SHP77 (cell line): ENCODE results near the gene IMMP2L.

ENCODE experiments used
- DNase-seq, 2 experiments: peaks; one replicate each; lab custom pipeline; 2025; lab: John Stamatoyannopoulos, UW

Gene IMMP2L

GRCh38 chr7:111098926-111099250 lies 463.4 kb downstream of the IMMP2L start:
- DNase-seq = no peak

- peak in 1 of 2 experiments; percentile 10 for DNase-seq
Observed at GRCh38 chr7:111098011-111098925, 464.0 kb downstream of the IMMP2L start.

GRCh38 chr7:111096997-111097396 lies 465.3 kb downstream of the IMMP2L start:
- no peak for DNase-seq

- DNase-seq = no peak
Observed at GRCh38 chr7:111094419-111094818, 467.9 kb downstream of the IMMP2L start.

GRCh38 chr7:111093496-111093895 lies 468.8 kb downstream of the IMMP2L start:
- DNase-seq = no peak

- DNase-seq = no peak
Observed at GRCh38 chr7:111092406-111093236, 469.7 kb downstream of the IMMP2L start.

GRCh38 chr7:111091593-111092358 lies 470.5 kb downstream of the IMMP2L start:
- peak; percentile 9 for DNase-seq

- peak; percentile 75 to 87 for DNase-seq
Observed at GRCh38 chr7:111090846-111091245, 471.4 kb downstream of the IMMP2L start, which contains the start of gene LRRN3. Gene LRRN3 (plus strand): TSS chr7:111091127. CDS start chr7:111122773, 31,646 bp downstream.

- DNase-seq = peak; percentile 53 to 61
Observed at GRCh38 chr7:111089822-111090426, 472.4 kb downstream of the IMMP2L start.

- no peak for DNase-seq
Observed at GRCh38 chr7:111088328-111088727, 474.0 kb downstream of the IMMP2L start.

GRCh38 chr7:111086532-111086931 lies 475.8 kb downstream of the IMMP2L start:
- DNase-seq = no peak

GRCh38 chr7:111085356-111085755 lies 476.9 kb downstream of the IMMP2L start:
- no peak for DNase-seq

GRCh38 chr7:111083413-111083812 lies 478.9 kb downstream of the IMMP2L start:
- DNase-seq = no peak

- DNase-seq = no peak
Observed at GRCh38 chr7:111082351-111082750, 479.9 kb downstream of the IMMP2L start.

GRCh38 chr7:111081546-111082267 lies 480.6 kb downstream of the IMMP2L start:
- DNase-seq = no peak

GRCh38 chr7:111080495-111081105 lies 481.7 kb downstream of the IMMP2L start:
- no peak for DNase-seq

- no peak for DNase-seq
Observed at GRCh38 chr7:111077001-111077400, 485.3 kb downstream of the IMMP2L start.

- no peak for DNase-seq
Observed at GRCh38 chr7:111076205-111076604, 486.1 kb downstream of the IMMP2L start.

- no peak for DNase-seq
Observed at GRCh38 chr7:111075498-111075897, 486.8 kb downstream of the IMMP2L start.

- DNase-seq = no peak
Observed at GRCh38 chr7:111074748-111075146, 487.5 kb downstream of the IMMP2L start.
